ENCODE data around the gene POU2F2.
"Not testable (repeated sequence)": the region's sequence is repeated elsewhere in the genome, so short reads cannot be mapped to it uniquely, and the experiment has no call there.

POU2F2 gene

GRCh38 chr19:42109896-42110295, 22.4 kb downstream of the POU2F2 start:
- no peak for DNase-seq (ENCODE audit: extremely low read depth, low read depth)

GRCh38 chr19:42108527-42109389, 23.5 kb downstream of the POU2F2 start:
- no peak; the same call in none of the 2 replicates for TF ChIP-seq CTCF (IDR thresholded peaks at IDR 0.05; ENCODE audit: low read depth, low read length)
- peak; percentile 71 for DNase-seq (ENCODE audit: extremely low read depth, low read depth)

More at GRCh38 chr19:42109896-42110295, 22.4 kb downstream of the POU2F2 start:
- no peak for TF ChIP-seq CTCF (IDR thresholded peaks at IDR 0.05; ENCODE audit: low read depth, low read length)

- no peak for TF ChIP-seq CTCF (IDR thresholded peaks at IDR 0.05; ENCODE audit: low read depth, low read length)
- no peak for DNase-seq (ENCODE audit: extremely low read depth, low read depth)
These were observed 26.9 kb downstream of the POU2F2 start for GRCh38 chr19:42105368-42105767.

GRCh38 chr19:42102877-42103276, 29.4 kb downstream of the POU2F2 start:
- no peak for TF ChIP-seq CTCF (IDR thresholded peaks at IDR 0.05; ENCODE audit: low read depth, low read length)
- DNase-seq (ENCODE audit: extremely low read depth, low read depth): no peak

- DNase-seq (ENCODE audit: extremely low read depth, low read depth): not testable (repeated sequence)
These were observed 32.0 kb downstream of the POU2F2 start for GRCh38 chr19:42100241-42100640.

GRCh38 chr19:42099336-42099925, 32.8 kb downstream of the POU2F2 start:
- TF ChIP-seq CTCF (IDR thresholded peaks at IDR 0.05; ENCODE audit: low read depth, low read length): no peak
- DNase-seq (ENCODE audit: extremely low read depth, low read depth): no peak

- no peak for TF ChIP-seq CTCF (IDR thresholded peaks at IDR 0.05; ENCODE audit: low read depth, low read length)
- no peak for DNase-seq (ENCODE audit: extremely low read depth, low read depth)
These were observed 33.5 kb downstream of the POU2F2 start for GRCh38 chr19:42098781-42099180.
